CD8-positive, alpha-beta memory T cell (primary cell): ENCODE measurements around the gene IGSF11. TPM values are rescaled to one million over a fixed set of nuclear protein-coding genes. Genes with fewer than 3 reads are reported as not detected.

Source experiments
- CTCF ChIA-PET: fragments of 350-600 bp; sonication (Branson Sonifier 250); formaldehyde crosslinking; loops from one replicate; lab custom pipeline; 2021; ENCODE audit warnings: antibody characterized with exemption; lab: Charles Lee
- POLR2A ChIA-PET: fragments of 350-600 bp; sonication (Branson Sonifier 250); formaldehyde crosslinking; loops from one replicate; lab custom pipeline; 2021; ENCODE audit warnings: antibody characterized with exemption; lab: Charles Lee
- DNase-seq, 5 donors: peaks; one replicate each; pipeline versions ENCODE4 v3.0.0 to v3.0.0-alpha.2; 2020 to 2022; ENCODE audit warnings: mixed read lengths in 1 of 5
- H3K27ac ChIP-seq: one replicate; pipeline ENCODE4 v1.7.0; 2013; ENCODE audit warnings: low read depth, mild to moderate bottlenecking, low read length, moderate library complexity
- H3K27me3 ChIP-seq: 2 replicates; pipeline ENCODE4 v1.7.0; 2013; ENCODE audit warnings: low read length, mild to moderate bottlenecking; ENCODE audit not compliant: insufficient read depth, poor library complexity, severe bottlenecking
- H3K36me3 ChIP-seq: 2 replicates; pipeline ENCODE4 v1.7.0; 2013; ENCODE audit warnings: mild to moderate bottlenecking, low read length, moderate library complexity; ENCODE audit not compliant: insufficient read depth
- H3K4me1 ChIP-seq: 2 replicates; pipeline ENCODE4 v1.7.0; 2013; ENCODE audit warnings: mild to moderate bottlenecking, low read length, moderate library complexity; ENCODE audit not compliant: insufficient read depth
- H3K4me3 ChIP-seq: 2 replicates; pipeline ENCODE4 v1.7.0; 2013; ENCODE audit warnings: mild to moderate bottlenecking, low read length
- H3K9me3 ChIP-seq: 2 replicates; pipeline ENCODE4 v1.7.0; 2013; ENCODE audit warnings: mild to moderate bottlenecking, low read length
- H3K27ac Mint-ChIP-seq, 8 donors: one replicate each; pipeline ENCODE4 v1.8.0; 2020 to 2021; ENCODE audit warnings: mixed read lengths in 8 of 8, mild to moderate bottlenecking in 6 of 8, inconsistent platforms in 3 of 8, moderate library complexity in 3 of 8
- H3K27me3 Mint-ChIP-seq, 2 donors: one replicate each; pipeline ENCODE4 v1.8.0; 2020 to 2021; ENCODE audit warnings: mixed read lengths in 2 of 2, mild to moderate bottlenecking in 1 of 2, moderate library complexity in 1 of 2
- H3K36me3 Mint-ChIP-seq, 3 donors: one replicate each; pipeline ENCODE4 v1.8.0; 2020 to 2021; ENCODE audit warnings: mixed read lengths in 3 of 3, inconsistent platforms in 1 of 3, mild to moderate bottlenecking in 1 of 3
- H3K4me1 Mint-ChIP-seq, 3 donors: one replicate each; pipeline ENCODE4 v1.8.0; 2020 to 2021; ENCODE audit warnings: mixed read lengths in 3 of 3, inconsistent platforms in 1 of 3, mild to moderate bottlenecking in 1 of 3
- H3K4me3 Mint-ChIP-seq, 7 donors: one replicate each; pipeline ENCODE4 v1.8.0; 2020 to 2021; ENCODE audit warnings: mixed read lengths in 7 of 7, mild to moderate bottlenecking in 6 of 7, moderate library complexity in 4 of 7, inconsistent platforms in 2 of 7
- H3K9me3 Mint-ChIP-seq, 5 donors: one replicate each; pipeline ENCODE4 v1.8.0; 2020 to 2022; ENCODE audit warnings: mixed read lengths in 5 of 5, mild to moderate bottlenecking in 3 of 5, moderate library complexity in 2 of 5, inconsistent platforms in 1 of 5
- polyA plus RNA-seq: library from polyadenylated mRNA; unstranded; fragments of 300-500 nt; fragmentation: Illumina TruSeq; gene quantifications from one replicate; pipeline ENCODE4 v1.2.3, GENCODE V29; 2021
- total RNA-seq, 2 experiments: library from RNA; stranded (reverse); gene quantifications; one replicate each; pipeline ENCODE4 v1.2.3, GENCODE V29; 2021

Gene IGSF11
- total and polyA plus RNA-seq, 3 experiments from 2014 or later, result 0.27 to 0.58 TPM; not detected in 1

DNA sequence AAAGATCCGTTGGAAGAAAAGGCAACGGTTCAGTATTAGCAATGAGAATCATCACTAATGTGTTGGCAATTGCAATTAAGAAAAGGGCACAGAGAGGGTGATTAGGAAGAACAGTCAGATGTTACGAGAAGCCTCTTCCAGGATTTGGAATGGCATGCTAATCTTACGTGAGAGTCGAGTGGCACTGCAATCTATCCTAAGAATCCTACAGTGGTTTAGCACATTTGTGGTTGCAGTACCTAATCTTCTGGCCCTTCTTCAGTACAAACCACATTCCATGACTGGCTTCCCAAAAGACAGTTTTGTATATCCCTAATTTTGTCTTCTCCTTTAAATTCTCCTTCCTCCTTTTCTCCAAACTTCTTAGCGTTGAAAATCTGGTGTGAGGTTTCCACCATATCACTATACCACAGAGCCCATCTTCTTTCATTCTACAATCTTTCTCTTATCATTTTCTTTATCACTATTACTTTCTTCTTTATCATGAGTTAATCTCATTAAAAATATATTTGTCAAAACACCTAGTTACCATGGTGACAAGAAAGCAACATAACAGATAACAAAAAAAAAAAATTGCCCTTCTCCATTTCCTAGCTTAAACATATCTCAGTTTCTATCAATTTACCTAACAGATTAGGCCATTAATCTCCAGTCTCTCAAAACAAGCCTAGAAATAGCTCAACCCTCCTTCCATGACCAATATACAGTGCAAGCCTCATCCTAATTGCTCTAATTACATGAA lies 60.1 kb downstream of the IGSF11 start:
- ChIA-PET CTCF (no interaction called here), POLR2A (no interaction called here)
- Histone ChIP-seq H3K27me3 (no peaks in the 10 kb centered on the region), H3K36me3 (no peaks in the 10 kb centered on the region), H3K27ac (no peak overlapping the region), H3K9me3 (no peaks in the 10 kb centered on the region), H3K4me3 (no peak overlapping the region), H3K4me1 (no peaks in the 10 kb centered on the region)
- Mint-ChIP-seq H3K36me3 (no peaks in the 10 kb centered on the region), H3K27me3 (peaks cover 0 to 6% of the 10 kb centered on the region in 2 donors), H3K4me1 (peaks cover 0 to 7% (median 0%) of the 10 kb centered on the region in 3 donors), H3K27ac (peak overlapping the region in 3 of 8 donors; percentile 38 to 77 (median 40)), H3K9me3 (no peaks in the 10 kb centered on the region), H3K4me3 (no peak overlapping the region)
- no peak for DNase-seq

DNA sequence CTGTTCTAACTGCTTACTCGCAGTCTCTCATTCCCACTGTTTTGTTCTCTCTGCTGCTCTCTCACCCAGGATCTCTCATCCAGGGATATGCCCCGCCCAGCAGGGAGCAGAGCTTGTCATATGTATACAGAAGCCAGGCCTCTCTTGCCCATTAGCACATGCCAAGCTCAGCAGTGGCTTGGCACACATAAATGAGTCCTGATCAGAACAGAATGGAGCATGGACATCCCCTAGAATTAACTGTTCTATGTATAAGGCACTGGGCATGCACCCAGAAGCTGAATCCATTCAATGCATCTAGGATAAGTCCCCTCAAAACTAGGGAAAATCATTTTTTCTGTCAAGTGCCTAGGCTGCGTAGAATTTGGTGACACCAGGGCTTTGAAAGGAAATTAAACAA lies 61.6 kb downstream of the IGSF11 start:
- Histone ChIP-seq H3K4me1 (no peaks in the 10 kb centered on the region), H3K4me3 (no peak overlapping the region), H3K27me3 (no peaks in the 10 kb centered on the region), H3K27ac (no peak overlapping the region), H3K9me3 (no peaks in the 10 kb centered on the region), H3K36me3 (no peaks in the 10 kb centered on the region)
- Mint-ChIP-seq H3K9me3 (no peaks in the 10 kb centered on the region), H3K36me3 (no peaks in the 10 kb centered on the region), H3K27ac (no peak overlapping the region), H3K4me3 (no peak overlapping the region), H3K4me1 (peaks cover 0 to 7% (median 0%) of the 10 kb centered on the region in 3 donors), H3K27me3 (no peaks in the 10 kb centered on the region)
- POLR2A ChIA-PET, result no interaction called here
- CTCF ChIA-PET, result no interaction called here
- no peak for DNase-seq

DNA sequence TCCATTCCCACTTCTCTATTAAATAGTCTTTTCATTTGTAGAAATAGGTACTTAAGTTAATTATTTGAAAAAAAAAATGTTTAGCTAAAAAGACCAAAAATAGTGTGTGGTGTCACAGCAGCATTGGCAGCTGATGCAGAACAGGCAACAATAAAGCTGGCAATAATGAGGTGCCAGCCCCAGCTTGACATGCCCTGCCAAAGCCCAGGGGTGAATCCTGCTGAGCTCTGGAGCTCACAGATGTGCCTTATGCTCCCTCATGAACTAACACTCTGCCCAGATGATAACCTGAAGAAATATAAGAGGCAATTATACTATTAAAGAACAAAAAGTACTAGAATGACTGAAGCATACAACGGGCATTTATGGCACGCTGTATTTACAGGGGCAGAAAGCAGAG lies 63.8 kb downstream of the IGSF11 start:
- Histone ChIP-seq H3K27me3 (no peaks in the 10 kb centered on the region), H3K4me1 (no peaks in the 10 kb centered on the region), H3K36me3 (no peaks in the 10 kb centered on the region), H3K9me3 (no peaks in the 10 kb centered on the region), H3K4me3 (no peak overlapping the region), H3K27ac (no peak overlapping the region)
- Mint-ChIP-seq H3K4me3 (no peak overlapping the region), H3K36me3 (no peaks in the 10 kb centered on the region), H3K27me3 (peaks cover 0 to 10% of the 10 kb centered on the region in 2 donors), H3K4me1 (peaks cover 0 to 7% (median 0%) of the 10 kb centered on the region in 3 donors), H3K27ac (no peak overlapping the region), H3K9me3 (no peaks in the 10 kb centered on the region)
- DNase-seq, result no peak
- ChIA-PET POLR2A (no interaction called here), CTCF (no interaction called here)

DNA sequence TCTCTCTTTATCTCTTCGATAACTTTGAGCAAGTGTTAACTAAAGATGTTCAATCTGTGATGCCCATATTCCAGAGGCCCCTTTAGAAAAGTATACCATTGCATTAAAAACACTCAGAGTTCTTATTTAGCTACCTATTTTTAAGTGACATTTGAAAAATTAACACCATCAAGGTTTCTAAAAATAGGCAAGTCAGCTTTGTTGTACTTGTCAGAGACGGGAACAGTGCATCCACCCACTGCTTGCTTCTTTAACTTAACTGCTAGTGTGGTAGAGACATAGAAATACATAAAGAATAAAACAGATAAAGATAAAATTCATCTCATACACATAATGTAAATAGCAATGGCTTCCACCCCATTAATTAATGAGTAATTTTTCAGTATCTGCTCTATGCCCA lies 66.0 kb downstream of the IGSF11 start:
- Mint-ChIP-seq H3K27me3 (peaks cover 0 to 10% of the 10 kb centered on the region in 2 donors), H3K4me3 (no peak overlapping the region), H3K27ac (no peak overlapping the region), H3K36me3 (no peaks in the 10 kb centered on the region), H3K9me3 (no peaks in the 10 kb centered on the region), H3K4me1 (no peaks in the 10 kb centered on the region)
- POLR2A ChIA-PET, result no interaction called here
- CTCF ChIA-PET, result no interaction called here
- Histone ChIP-seq H3K9me3 (no peaks in the 10 kb centered on the region), H3K4me1 (no peaks in the 10 kb centered on the region), H3K36me3 (no peaks in the 10 kb centered on the region), H3K27me3 (no peaks in the 10 kb centered on the region), H3K4me3 (no peak overlapping the region), H3K27ac (no peak overlapping the region)
- DNase-seq, result no peak

DNA sequence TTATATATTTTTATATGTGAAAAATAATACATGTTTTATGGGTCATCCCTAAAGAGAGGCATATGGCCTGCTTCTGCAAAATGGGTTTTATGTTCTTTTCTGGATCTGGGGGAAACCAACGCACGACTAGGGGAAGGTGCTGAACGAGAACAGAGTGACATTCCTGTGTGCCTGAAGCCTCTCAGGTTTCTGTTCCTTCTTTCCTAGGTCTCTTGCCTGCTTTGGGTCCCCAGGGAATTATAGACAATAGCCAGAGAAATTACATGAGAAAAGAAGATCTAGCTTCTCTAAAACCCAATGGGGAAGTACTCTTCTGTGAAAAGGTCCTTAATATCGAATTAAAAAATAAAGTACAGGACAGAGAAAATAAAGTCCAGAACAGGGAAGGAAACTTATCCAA lies 66.5 kb downstream of the IGSF11 start:
- no peak overlapping the region for H3K27ac Mint-ChIP-seq
- H3K36me3 Mint-ChIP-seq, result no peaks in the 10 kb centered on the region
- POLR2A ChIA-PET, result no interaction called here

DNA sequence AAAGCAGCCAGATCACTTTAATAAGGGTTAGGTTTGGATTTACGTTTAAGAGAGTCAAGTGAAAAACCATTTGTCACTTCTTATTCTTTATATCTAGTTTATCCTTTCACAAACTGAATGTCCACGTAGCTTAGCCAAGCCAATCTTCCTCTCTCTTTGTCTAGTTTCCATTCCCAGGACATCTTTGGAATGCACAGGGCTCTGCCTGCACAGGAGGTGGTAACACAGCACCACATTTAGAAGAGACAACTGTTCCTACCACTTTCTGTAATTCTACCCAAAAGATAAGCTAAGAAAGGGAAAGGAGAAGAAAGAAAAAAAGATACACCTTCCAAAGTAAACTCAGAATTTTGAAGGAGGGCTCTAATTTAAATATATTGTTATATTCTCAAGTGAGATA lies 67.9 kb downstream of the IGSF11 start:
- ChIA-PET POLR2A (no interaction called here), CTCF (no interaction called here)
- Mint-ChIP-seq H3K4me3 (no peak overlapping the region), H3K27ac (no peak overlapping the region), H3K36me3 (no peaks in the 10 kb centered on the region), H3K27me3 (peaks cover 0 to 10% of the 10 kb centered on the region in 2 donors), H3K9me3 (no peaks in the 10 kb centered on the region), H3K4me1 (no peaks in the 10 kb centered on the region)
- no peaks in the 10 kb centered on the region for H3K9me3 ChIP-seq
- no peak for DNase-seq
- H3K4me3 ChIP-seq, result no peak overlapping the region
- H3K4me1 ChIP-seq, result no peaks in the 10 kb centered on the region
- H3K27me3 ChIP-seq, result no peaks in the 10 kb centered on the region
- no peak overlapping the region for H3K27ac ChIP-seq
- no peaks in the 10 kb centered on the region for H3K36me3 ChIP-seq

More for the DNA sequence above, 66.5 kb downstream of the IGSF11 start:
- no peak for DNase-seq
- H3K9me3 ChIP-seq, result no peaks in the 10 kb centered on the region
- peaks cover 0 to 10% of the 10 kb centered on the region in 2 donors for H3K27me3 Mint-ChIP-seq
- no peaks in the 10 kb centered on the region for H3K4me1 Mint-ChIP-seq
- H3K4me3 Mint-ChIP-seq, result no peak overlapping the region
- H3K27me3 ChIP-seq, result no peaks in the 10 kb centered on the region
- H3K4me1 ChIP-seq, result no peaks in the 10 kb centered on the region
- H3K4me3 ChIP-seq, result no peak overlapping the region
- no peak overlapping the region for H3K27ac ChIP-seq
- no peaks in the 10 kb centered on the region for H3K9me3 Mint-ChIP-seq
- CTCF ChIA-PET, result no interaction called here
- no peaks in the 10 kb centered on the region for H3K36me3 ChIP-seq

DNA sequence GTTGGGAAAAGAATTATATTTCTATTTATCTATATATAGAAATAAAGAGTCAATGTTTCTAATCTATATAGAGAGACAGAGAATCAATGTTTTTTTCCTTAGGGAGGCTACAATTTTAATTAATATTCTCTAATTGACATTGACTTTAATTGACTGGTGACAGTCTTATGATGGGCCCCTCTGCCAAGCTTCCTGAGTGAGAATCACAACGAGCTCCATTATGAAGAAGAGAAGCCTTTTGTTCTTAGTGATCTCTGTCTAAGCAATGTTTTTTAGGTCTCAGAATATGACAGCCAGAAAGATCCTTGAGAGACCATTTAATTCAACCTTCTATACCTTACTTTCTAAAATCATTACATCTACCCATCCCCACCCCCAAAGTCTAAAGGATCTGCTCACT lies 70.9 kb downstream of the IGSF11 start:
- H3K9me3 Mint-ChIP-seq, result no peaks in the 10 kb centered on the region
- H3K27me3 Mint-ChIP-seq, result peaks cover 0 to 10% of the 10 kb centered on the region in 2 donors
- H3K4me1 Mint-ChIP-seq, result no peaks in the 10 kb centered on the region
- DNase-seq, result no peak
- no peaks in the 10 kb centered on the region for H3K36me3 Mint-ChIP-seq
- POLR2A ChIA-PET, result no interaction called here
- no peak overlapping the region for H3K4me3 Mint-ChIP-seq
- CTCF ChIA-PET, result no interaction called here
- no peaks in the 10 kb centered on the region for H3K9me3 ChIP-seq
- H3K27ac Mint-ChIP-seq, result no peak overlapping the region
- H3K27ac ChIP-seq, result no peak overlapping the region
- no peaks in the 10 kb centered on the region for H3K36me3 ChIP-seq
- no peak overlapping the region for H3K4me3 ChIP-seq
- H3K4me1 ChIP-seq, result no peaks in the 10 kb centered on the region
- H3K27me3 ChIP-seq, result no peaks in the 10 kb centered on the region

DNA sequence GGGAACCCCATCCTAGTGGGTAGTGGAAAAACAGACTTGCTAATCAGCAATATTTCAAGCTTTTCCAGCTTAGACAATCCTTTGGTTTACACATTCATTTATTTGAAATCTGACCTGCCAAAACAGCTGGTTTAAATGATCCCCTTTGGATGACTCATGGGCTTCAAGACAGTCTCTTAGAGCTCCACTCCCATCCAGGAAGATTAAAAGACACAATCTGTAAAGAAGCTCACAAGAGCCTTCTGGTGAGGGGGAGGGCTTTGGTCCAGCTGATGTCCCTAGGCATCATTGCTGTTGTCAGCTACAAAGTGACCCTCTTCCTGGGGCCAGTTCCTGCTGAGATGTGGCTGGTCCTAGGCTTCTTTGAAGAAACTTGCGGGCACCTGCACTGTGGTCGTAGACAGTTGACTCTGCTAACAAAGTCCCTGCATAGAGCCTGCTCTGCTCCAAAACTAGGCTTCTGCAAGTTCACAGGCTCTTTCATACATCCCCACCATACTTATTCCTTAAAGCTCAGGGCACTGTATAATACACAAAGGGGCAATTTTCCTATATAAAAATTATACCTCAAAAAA lies 73.7 kb downstream of the IGSF11 start:
- POLR2A ChIA-PET, result no interaction called here
- peaks cover 22% of the 10 kb centered on the region for H3K4me1 ChIP-seq

More for the DNA sequence above, 73.7 kb downstream of the IGSF11 start:
- no peak overlapping the region for H3K4me3 Mint-ChIP-seq
- H3K27ac ChIP-seq, result no peak overlapping the region
- H3K9me3 Mint-ChIP-seq, result peaks cover 0 to 2% (median 0%) of the 10 kb centered on the region in 5 donors
- H3K27ac Mint-ChIP-seq, result no peak overlapping the region
- H3K4me3 ChIP-seq, result no peak overlapping the region
- no peaks in the 10 kb centered on the region for H3K36me3 Mint-ChIP-seq
- peaks cover 14 to 20% (median 16%) of the 10 kb centered on the region in 3 donors for H3K4me1 Mint-ChIP-seq
- no peaks in the 10 kb centered on the region for H3K27me3 ChIP-seq
- no peaks in the 10 kb centered on the region for H3K36me3 ChIP-seq
- H3K27me3 Mint-ChIP-seq, result peaks cover 0 to 16% of the 10 kb centered on the region in 2 donors
- no peaks in the 10 kb centered on the region for H3K9me3 ChIP-seq
- CTCF ChIA-PET, result no interaction called here
- no peak for DNase-seq
